HL-60 (cell line): Measurements from ENCODE around the gene HIPK2.

ENCODE experiments used
- CTCF ChIP-seq: IDR thresholded peaks from one replicate; pipeline ENCODE4 v1.5.1; 2011; ENCODE audit warnings: low read length, control low read depth, inconsistent platforms; ENCODE audit not compliant: insufficient read depth
- POLR2AphosphoS5 ChIP-seq: IDR thresholded peaks from 2 replicates; pipeline ENCODE4 v1.6.1; 2012; ENCODE audit warnings: low read depth
- REST ChIP-seq: IDR thresholded peaks from 2 replicates; pipeline ENCODE4 v1.6.1; 2012; ENCODE audit warnings: low read depth; ENCODE audit not compliant: insufficient replicate concordance
- SPI1 ChIP-seq: IDR thresholded peaks from 2 replicates; pipeline ENCODE4 v1.6.1; 2012; ENCODE audit warnings: low read depth, mild to moderate bottlenecking, borderline replicate concordance

GRCh38 chr7:139744768-139745677, 32.8 kb downstream of the HIPK2 start:
- no peak for TF ChIP-seq CTCF
- TF ChIP-seq POLR2AphosphoS5, result no peak
- TF ChIP-seq SPI1, result no peak
- TF ChIP-seq REST, result no peak
